DMS114 treated with DMSO at 0.1 percent for 48 hours (cell line): ENCODE results near the gene CAVIN1.
"Not testable (repeated sequence)": the region's sequence is repeated elsewhere in the genome, so short reads cannot be mapped to it uniquely, and the experiment has no call there.

Experiments
- DNase-seq: peaks from one replicate; lab custom pipeline; 2025; ENCODE audit not compliant: unreplicated experiment; lab: John Stamatoyannopoulos, UW

The CAVIN1 gene

DNA sequence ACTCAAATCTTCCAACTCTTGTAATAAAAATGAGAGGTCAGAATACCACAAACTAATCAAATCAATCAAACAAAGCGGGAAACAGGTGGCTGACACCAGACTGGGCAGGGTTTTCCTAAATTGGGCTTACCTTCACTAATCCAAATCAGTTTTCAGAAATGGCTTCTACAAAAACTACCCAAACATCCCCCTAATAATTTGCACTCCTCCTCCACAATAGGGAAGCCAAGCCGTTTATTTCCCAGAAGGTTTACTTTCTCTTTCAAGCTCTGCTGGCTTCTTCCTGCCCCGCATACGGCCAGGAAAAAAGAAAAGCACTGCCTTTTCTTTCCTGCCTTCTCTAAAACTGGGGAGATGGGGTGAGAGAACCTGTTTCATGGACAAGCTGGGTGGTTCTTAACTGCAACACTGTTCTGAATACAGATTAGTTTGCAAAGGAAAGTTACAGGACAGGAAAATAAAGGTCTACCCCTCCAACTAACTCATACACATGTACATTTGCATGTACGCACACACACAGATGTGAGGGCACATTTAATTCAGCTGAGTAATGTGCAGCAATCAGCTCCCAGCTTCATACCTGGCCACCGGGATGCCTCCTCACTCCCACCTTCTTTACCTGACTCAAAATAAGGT is 44.0 kb downstream of the CAVIN1 start:
- DNase-seq, result no peak

DNA sequence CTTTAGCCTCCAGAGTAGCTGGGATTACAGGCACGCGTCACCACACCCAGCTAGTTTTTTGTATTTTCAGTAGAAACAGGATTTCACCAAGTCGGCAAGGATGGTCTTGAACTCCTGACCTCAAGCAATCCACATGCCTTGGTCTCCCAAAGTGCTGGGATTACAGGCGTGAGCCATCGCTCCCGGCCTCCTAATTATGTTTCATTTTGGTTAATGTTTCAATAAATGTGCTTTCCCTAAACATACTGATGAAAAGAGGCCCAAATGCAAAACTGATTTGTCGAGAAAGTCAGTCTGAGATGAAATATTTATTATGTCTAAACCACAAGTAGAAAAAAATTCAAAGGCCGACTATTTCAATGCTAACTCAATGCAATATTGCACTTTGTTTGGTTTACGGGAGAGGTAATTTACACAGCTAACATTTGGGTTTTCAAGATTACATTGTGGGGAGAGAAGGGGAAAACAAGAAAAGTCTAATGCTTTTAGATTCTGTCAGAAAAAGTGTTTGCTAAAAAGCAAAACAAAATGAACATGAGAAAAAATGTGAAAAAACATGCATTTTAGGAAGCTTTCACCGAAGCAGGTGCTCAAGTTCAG is 44.6 kb downstream of the CAVIN1 start:
- no peak for DNase-seq

GRCh38 chr17:42373896-42374295 is 49.2 kb downstream of the CAVIN1 start:
- no peak for DNase-seq

DNA sequence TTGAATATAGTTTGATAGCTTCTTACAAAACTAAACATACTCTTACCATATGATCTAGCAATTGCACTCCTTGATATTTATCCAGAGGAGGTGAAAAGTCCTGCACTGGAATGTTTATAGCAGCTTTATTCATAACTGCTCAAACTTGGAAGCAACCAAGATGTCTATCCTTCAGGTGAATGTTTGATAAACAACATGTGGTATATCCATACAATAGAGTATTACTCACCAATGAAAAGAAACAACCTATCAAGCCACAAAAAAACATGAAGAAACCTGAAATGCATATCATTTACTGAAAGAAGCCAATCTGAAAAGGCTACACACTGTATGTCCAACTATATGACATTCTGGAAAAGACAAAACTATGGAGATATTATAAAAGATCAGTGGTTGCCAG is 50.9 kb downstream of the CAVIN1 start:
- DNase-seq, result no peak

DNA sequence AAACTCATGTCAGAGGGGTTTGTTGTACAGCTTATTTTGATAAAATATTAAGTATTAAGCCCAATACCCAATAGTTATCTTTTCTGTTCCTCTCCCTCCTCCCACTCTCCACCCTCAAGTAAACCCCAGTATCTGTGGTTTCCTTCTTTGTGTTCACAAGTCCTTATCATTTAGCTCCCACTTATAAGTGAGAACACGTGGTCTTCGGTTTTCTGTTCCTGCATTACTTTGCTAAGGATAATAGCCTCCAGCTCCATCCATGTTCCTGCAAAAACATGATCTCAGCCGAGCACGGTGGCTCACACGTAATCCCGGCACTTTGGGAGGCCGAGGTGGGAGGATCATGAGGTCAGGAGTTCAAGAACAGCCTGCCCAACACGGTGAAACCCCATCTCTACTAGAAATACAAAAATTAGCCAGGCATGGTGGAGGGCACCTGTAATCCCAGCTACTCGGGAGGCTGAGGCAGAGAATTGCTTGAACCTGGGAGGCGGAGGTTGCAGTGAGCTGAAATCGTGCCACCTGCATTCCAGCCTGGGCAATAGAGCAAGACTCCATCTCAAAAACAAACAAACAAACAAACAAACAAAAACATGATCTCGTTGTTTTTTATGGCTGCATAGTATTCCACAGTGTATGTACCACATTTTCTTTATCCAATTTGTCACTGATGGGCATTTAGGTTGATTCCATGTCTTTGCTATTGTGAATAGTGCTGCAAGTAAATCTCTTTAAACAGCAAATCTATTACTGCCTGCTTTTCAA is 54.1 kb downstream of the CAVIN1 start:
- DNase-seq, result not testable (repeated sequence)

DNA sequence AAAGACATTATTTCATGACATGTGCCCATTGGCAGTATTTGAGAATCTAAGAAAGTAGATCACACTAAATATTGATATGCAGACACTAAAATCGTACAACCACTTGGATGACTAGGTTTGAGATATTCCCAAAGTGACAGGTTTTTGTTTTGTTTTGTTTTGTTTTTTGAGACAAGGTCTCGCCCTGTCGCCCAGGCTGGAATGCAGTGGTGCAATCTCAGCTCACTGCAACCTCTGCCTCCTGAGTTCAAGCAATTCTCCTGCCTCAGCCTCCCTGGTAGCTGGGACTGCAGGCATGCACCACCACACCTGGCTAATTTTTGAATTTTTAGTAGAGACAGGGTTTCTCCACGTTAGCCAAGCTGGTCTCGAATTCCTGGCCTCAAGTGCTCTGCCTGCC is 54.7 kb downstream of the CAVIN1 start:
- not testable (repeated sequence) for DNase-seq

DNA sequence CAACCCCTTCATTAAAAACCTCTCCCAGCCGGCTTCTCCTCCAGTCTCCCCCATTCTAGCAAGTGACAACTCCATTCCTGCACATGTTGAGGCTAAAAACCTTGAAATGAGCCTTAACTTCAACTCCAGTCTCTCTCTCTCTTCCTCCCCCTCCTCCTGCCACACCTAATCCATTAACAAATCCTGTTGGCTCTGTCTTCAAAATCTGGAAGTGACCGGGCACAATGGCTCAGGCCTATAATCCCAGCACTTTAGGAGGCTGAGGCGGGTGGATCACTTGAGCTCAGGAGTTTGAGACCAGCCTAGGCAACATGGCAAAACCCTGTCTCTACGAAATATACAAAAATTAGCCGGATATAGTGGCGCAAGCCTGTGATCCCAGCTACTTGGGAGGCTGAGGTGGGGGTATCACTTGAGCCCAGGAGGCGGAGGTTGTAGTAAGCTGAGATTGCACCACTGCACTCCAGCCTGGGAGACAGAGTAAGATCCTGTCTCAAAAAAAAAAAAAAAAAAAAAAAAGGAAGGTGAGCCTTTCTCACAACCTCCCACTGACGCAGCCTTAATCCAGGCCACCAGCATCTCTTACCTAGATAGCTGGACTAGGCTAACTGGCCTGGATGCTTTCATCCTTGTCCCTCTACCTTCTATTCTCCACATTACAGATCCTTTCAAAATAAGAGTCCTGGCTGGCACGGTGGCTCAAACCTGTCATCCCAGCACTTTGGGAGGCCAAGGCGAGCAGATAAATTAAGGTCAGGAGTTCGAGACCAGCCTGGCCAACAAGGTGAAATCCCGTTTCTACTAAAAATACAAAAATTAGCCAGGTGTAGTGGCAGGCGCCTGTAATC is 56.7 kb downstream of the CAVIN1 start:
- not testable (repeated sequence) for DNase-seq

GRCh38 chr17:42365136-42365535 is 57.9 kb downstream of the CAVIN1 start:
- DNase-seq, result no peak

DNA sequence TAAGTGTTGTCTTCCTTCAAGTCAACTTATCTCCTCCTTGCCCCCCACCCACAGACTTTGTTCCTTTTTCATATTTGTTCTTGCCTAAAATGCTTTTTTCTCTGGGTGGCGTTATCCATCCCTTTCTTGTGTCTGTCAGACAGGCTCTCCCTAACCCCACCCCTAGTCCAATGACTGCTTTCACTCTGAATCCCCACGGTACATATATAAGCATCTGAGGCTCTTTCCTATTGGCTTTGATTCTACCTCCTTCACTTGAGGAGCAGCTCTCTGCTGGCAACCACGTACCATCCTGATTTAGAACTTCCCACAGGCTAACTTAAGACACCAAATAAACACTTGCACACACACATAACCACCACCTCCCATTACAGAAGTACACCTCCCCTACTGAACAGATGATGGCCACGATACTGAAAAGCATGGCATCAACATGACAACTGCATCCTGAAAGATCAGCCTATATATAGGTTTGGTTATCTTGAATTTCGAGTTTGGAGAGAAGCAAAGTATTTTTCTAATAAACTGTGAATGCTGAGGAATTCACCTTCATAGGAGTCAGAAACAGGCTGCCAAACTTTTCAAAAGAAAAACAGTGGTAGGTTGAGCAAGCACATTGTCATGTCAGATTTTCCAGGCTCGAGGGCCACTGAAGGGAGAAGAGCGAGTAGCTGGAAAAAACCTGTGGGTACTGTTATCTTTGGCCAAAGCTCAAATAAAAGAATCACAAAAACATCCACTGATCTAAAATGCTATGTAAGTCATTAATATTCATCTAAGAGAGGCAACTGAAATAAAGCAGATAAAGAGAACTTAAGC is 59.1 kb downstream of the CAVIN1 start:
- DNase-seq, result no peak

GRCh38 chr17:42363231-42363630 is 59.8 kb downstream of the CAVIN1 start:
- no peak for DNase-seq

- DNase-seq, result no peak
Measured at GRCh38 chr17:42362245-42362961, 60.7 kb downstream of the CAVIN1 start.

- no peak for DNase-seq
Measured at GRCh38 chr17:42361781-42362186, 61.3 kb downstream of the CAVIN1 start.

DNA sequence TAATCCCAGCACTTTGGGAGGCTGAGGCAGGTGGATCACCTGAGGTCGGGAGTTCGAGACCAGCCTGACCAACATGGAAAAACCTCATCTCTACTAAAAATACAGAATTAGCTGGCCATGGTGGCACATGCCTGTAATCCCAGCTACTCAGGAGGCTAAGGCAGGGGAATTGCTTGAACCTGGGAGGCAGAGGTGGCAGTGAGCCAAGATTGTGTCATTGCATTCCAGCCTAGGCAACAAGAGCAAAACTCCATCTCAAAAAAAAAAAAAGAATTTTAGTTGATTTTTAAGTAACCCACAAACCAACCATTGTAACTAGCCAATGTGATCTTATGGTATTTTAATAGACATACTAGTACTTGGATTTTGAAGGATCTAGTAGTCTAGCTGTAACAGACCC is 62.7 kb downstream of the CAVIN1 start:
- not testable (repeated sequence) for DNase-seq

- no peak for DNase-seq
Measured at GRCh38 chr17:42359133-42359532, 63.9 kb downstream of the CAVIN1 start.

GRCh38 chr17:42358434-42358833 is 64.6 kb downstream of the CAVIN1 start:
- DNase-seq, result no peak

GRCh38 chr17:42354956-42355843 is 67.9 kb downstream of the CAVIN1 start:
- no peak for DNase-seq
